B cell (primary cell): ENCODE results near the gene FBLN7. TPM values are rescaled to one million over a fixed set of nuclear protein-coding genes. Genes with fewer than 3 reads are reported as not detected.

Source experiments
- ATAC-seq: fragments of 200-7000 bp; cut with Tn5 transposase; one replicate; pipeline ENCODE4 v1.10.0; 2021; ENCODE audit warnings: low read depth, mild to moderate bottlenecking, moderate number of reproducible peaks, moderate library complexity
- CTCF ChIA-PET: fragments of 350-600 bp; sonication (Branson Sonifier 250); formaldehyde crosslinking; loops from one replicate; lab custom pipeline; 2021; ENCODE audit warnings: antibody characterized with exemption, inconsistent platforms; lab: Charles Lee
- POLR2A ChIA-PET: fragments of 350-600 bp; sonication (Branson Sonifier 250); formaldehyde crosslinking; loops from one replicate; lab custom pipeline; 2021; ENCODE audit warnings: antibody characterized with exemption; lab: Charles Lee
- DNase-seq: peaks from one replicate; pipeline ENCODE4 v3.0.0; 2013
- H2AFZ ChIP-seq: 2 replicates; pipeline ENCODE4 v1.6.1; 2012; ENCODE audit warnings: mild to moderate bottlenecking, low read depth, low read length; ENCODE audit not compliant: insufficient read depth, poor library complexity, severe bottlenecking
- H3K27ac ChIP-seq, 2 donors: 1 replicate in 1 of 2; 2 replicates in 1 of 2; pipeline ENCODE4 v1.5.1; 2012 to 2013; ENCODE audit warnings: low read length in 2 of 2, mild to moderate bottlenecking in 2 of 2, moderate library complexity in 1 of 2
- H3K27me3 ChIP-seq, 4 experiments: fragments of 200-600 bp in 1 of 4; sonication (generic) in 1 of 4; replicated peaks in 1 of 4; 1 replicate in 2 of 4; 2 replicates in 2 of 4; pipeline versions ENCODE4 v1.6.1 to v1.7.0; 2013 to 2016; ENCODE audit warnings: low read length in 3 of 4, mild to moderate bottlenecking in 2 of 4, mixed read lengths in 1 of 4, moderate library complexity in 1 of 4; ENCODE audit not compliant: insufficient read depth in 4 of 4, control insufficient read depth in 3 of 4; ENCODE audit errors: control extremely low read depth in 1 of 4
- H3K36me3 ChIP-seq, 2 experiments: replicated peaks in 1 of 2; 1 replicate in 1 of 2; 2 replicates in 1 of 2; pipeline versions ENCODE4 v1.6.1 to v1.7.1; 2013; ENCODE audit warnings: low read length in 1 of 2; ENCODE audit not compliant: insufficient read depth in 2 of 2, control insufficient read depth in 1 of 2; ENCODE audit errors: control extremely low read depth in 1 of 2, extremely low read depth in 1 of 2
- H3K4me1 ChIP-seq, 2 donors: fragments of 200-600 bp in 1 of 2; sonication (generic) in 1 of 2; 1 replicate in 1 of 2; 2 replicates in 1 of 2; pipeline versions ENCODE4 v1.5.1 to v1.6.1; 2013 to 2017; ENCODE audit warnings: low read length in 2 of 2; ENCODE audit not compliant: control insufficient read depth in 2 of 2, insufficient read depth in 2 of 2
- H3K4me2 ChIP-seq: replicated peaks from 2 replicates; pipeline ENCODE3; 2012; ENCODE audit warnings: mild to moderate bottlenecking, low read depth, low read length; ENCODE audit not compliant: poor library complexity, severe bottlenecking
- H3K4me3 ChIP-seq, 5 experiments: fragments of 200-600 bp in 1 of 5; sonication (generic) in 1 of 5; 1 replicate in 3 of 5; 2 replicates in 2 of 5; pipeline versions ENCODE4 v1.5.1 to v1.7.0; 2011 to 2016; ENCODE audit warnings: low read length in 4 of 5, mild to moderate bottlenecking in 4 of 5, low read depth in 2 of 5, control low read depth in 1 of 5, moderate library complexity in 1 of 5; ENCODE audit not compliant: insufficient read depth in 1 of 5; ENCODE audit errors: control extremely low read depth in 1 of 5, extremely low read depth in 1 of 5
- H3K79me2 ChIP-seq: fragments of 200-600 bp; sonication (generic); one replicate; pipeline ENCODE4 v1.6.0; 2016; ENCODE audit warnings: low read length; ENCODE audit not compliant: control insufficient read depth, insufficient read depth
- H3K9ac ChIP-seq: fragments of 200-600 bp; sonication (generic); 2 replicates; pipeline ENCODE4 v1.6.1; 2017; ENCODE audit warnings: mild to moderate bottlenecking, low read length, moderate library complexity
- H3K9me3 ChIP-seq, 3 donors: one replicate each; pipeline versions ENCODE4 v1.6.1 to v1.7.1; 2013; ENCODE audit warnings: low read length in 2 of 3; ENCODE audit not compliant: control insufficient read depth in 2 of 3, insufficient read depth in 1 of 3; ENCODE audit errors: control extremely low read depth in 1 of 3
- H4K20me1 ChIP-seq: 2 replicates; pipeline ENCODE4 v1.6.0; 2012; ENCODE audit warnings: mild to moderate bottlenecking, low read length; ENCODE audit not compliant: insufficient read depth, control insufficient read depth, poor library complexity, severe bottlenecking
- H3K27ac Mint-ChIP-seq: one replicate; pipeline ENCODE4 v1.8.0; 2021; ENCODE audit warnings: mixed read lengths
- H3K27me3 Mint-ChIP-seq: one replicate; pipeline ENCODE4 v1.8.0; 2021; ENCODE audit warnings: mixed read lengths
- H3K4me1 Mint-ChIP-seq: one replicate; pipeline ENCODE4 v1.8.0; 2021; ENCODE audit warnings: mixed read lengths
- H3K4me3 Mint-ChIP-seq: one replicate; pipeline ENCODE4 v1.8.0; 2021; ENCODE audit warnings: mixed read lengths
- H3K9me3 Mint-ChIP-seq: one replicate; pipeline ENCODE4 v1.8.0; 2022; ENCODE audit warnings: mixed read lengths; ENCODE audit not compliant: insufficient read depth
- CTCF ChIP-seq: fragments of 200-600 bp; IDR thresholded peaks from one replicate; pipeline ENCODE4 v1.8.0; 2022; ENCODE audit warnings: antibody characterized with exemption, mild to moderate bottlenecking
- EZH2 ChIP-seq: IDR thresholded peaks from 2 replicates; pipeline ENCODE4 v1.6.1; 2012; ENCODE audit warnings: borderline replicate concordance, low read depth, mild to moderate bottlenecking, moderate library complexity, low read length; ENCODE audit not compliant: insufficient read depth, poor library complexity, severe bottlenecking
- WGBS: methylation state at CpG from one replicate; pipeline ENCODE4 v1.1.5; 2013; ENCODE audit warnings: missing lambda C conversion rate; ENCODE audit not compliant: insufficient coverage; 5-methylcytosine and 5-hydroxymethylcytosine counted together
- intact Hi-C: fragments of 100-400 bp; cut with micrococcal nuclease; formaldehyde crosslinking; loops from one replicate; pipeline ENCODE4 v1.10.0; 2022
- polyA plus RNA-seq: library from polyadenylated mRNA; depleted of rRNA; stranded (reverse); fragments of >200 nt; gene quantifications from 2 replicates; pipeline ENCODE4 v1.2.3, GENCODE V29; 2012
- total RNA-seq, 2 donors: library from RNA; stranded (reverse); fragments of 120-200 nt in 1 of 2; gene quantifications; 1 replicate in 1 of 2; 2 replicates in 1 of 2; pipeline versions ENCODE4 v1.2.3 to v1.2.4, GENCODE V29; 2013 to 2022

FBLN7 gene
- total and polyA plus RNA-seq, 2 donors (not counting 1 experiment from before 2014, with no cell fraction given), result 0.13 to 1.1 TPM

- POLR2A ChIA-PET, result no interaction called here
- Histone ChIP-seq H2AFZ (no peak overlapping the region), H3K4me2 (no peak overlapping the region), H3K4me1 (peaks cover 11 to 13% of the 10 kb centered on the region in 2 donors), H4K20me1 (no peaks in the 10 kb centered on the region), H3K4me3 (no peak overlapping the region), H3K79me2 (no peaks in the 10 kb centered on the region), H3K9ac (no peak overlapping the region), H3K36me3 (no peaks in the 10 kb centered on the region), H3K27me3 (peaks cover 0 to 30% (median 3%) of the 10 kb centered on the region in 4 experiments), H3K9me3 (peaks cover 0 to 5% (median 0%) of the 10 kb centered on the region in 3 donors), H3K27ac (no peak overlapping the region)
- Mint-ChIP-seq H3K27ac (no peak overlapping the region), H3K4me1 (peaks cover 12% of the 10 kb centered on the region), H3K27me3 (peaks cover 18% of the 10 kb centered on the region), H3K4me3 (peak overlapping the region; percentile 23), H3K9me3 (no peaks in the 10 kb centered on the region)
- 100% methylated on average over 1 of the region's 5 CpGs for whole genome bisulfite sequencing
- DNase-seq (no peak), ATAC-seq (no peak)
- TF ChIP-seq EZH2 (no peak), CTCF (no peak)
- CTCF ChIA-PET, result interaction anchor here (0.7 kb wide), 1 partner anchor 366 kb away, joined by 3 read pairs; no protein-coding TSS in a partner anchor
- intact Hi-C loops, result no loop called here
These were observed 2.1 kb upstream of the FBLN7 start for GRCh38 chr2:112136096-112136495.

- ATAC-seq, result peak; percentile 69
- Histone ChIP-seq H3K36me3 (no peaks in the 10 kb centered on the region), H3K79me2 (no peaks in the 10 kb centered on the region), H4K20me1 (no peaks in the 10 kb centered on the region), H3K4me1 (peaks cover 11 to 13% of the 10 kb centered on the region in 2 donors), H2AFZ (peak overlapping the region; percentile 66), H3K9ac (peak overlapping the region; percentile 56), H3K4me2 (peak overlapping the region; percentile 75), H3K27ac (no peak overlapping the region), H3K9me3 (peaks cover 0 to 5% (median 0%) of the 10 kb centered on the region in 3 donors), H3K27me3 (peaks cover 0 to 35% (median 3%) of the 10 kb centered on the region in 4 experiments), H3K4me3 (peak overlapping the region; percentile 21 to 62 (median 46))
- no peaks in the 10 kb centered on the region for H3K9me3 Mint-ChIP-seq
- intact Hi-C loops, result no loop called here
- peak overlapping the region; percentile 86 for H3K4me3 Mint-ChIP-seq
- ChIA-PET POLR2A (interaction anchor here (0.6 to 1.6 kb wide), 2 partner anchors 117 to 136 kb away, joined by 3 read pairs; partner anchors contain the start of gene ZC3H8), CTCF (interaction anchor here (0.6 to 1.0 kb wide), 3 partner anchors 17 to 365 kb away, joined by 3 to 5 read pairs (median 3); no protein-coding TSS in a partner anchor)
- 21% methylated on average over 11 of the region's 15 CpGs for WGBS
- peak; percentile 45 for DNase-seq
- H3K27ac Mint-ChIP-seq, result peak overlapping the region; percentile 13
- TF ChIP-seq EZH2, result peak; percentile 74
- no peak for TF ChIP-seq CTCF
- H3K27me3 Mint-ChIP-seq, result peaks cover 24% of the 10 kb centered on the region
- peaks cover 12% of the 10 kb centered on the region for H3K4me1 Mint-ChIP-seq
These were observed 548 bp upstream of the FBLN7 start for GRCh38 chr2:112137516-112138158.
